ENCODE measurements around the gene CDC14A.

The CDC14A gene

DNA sequence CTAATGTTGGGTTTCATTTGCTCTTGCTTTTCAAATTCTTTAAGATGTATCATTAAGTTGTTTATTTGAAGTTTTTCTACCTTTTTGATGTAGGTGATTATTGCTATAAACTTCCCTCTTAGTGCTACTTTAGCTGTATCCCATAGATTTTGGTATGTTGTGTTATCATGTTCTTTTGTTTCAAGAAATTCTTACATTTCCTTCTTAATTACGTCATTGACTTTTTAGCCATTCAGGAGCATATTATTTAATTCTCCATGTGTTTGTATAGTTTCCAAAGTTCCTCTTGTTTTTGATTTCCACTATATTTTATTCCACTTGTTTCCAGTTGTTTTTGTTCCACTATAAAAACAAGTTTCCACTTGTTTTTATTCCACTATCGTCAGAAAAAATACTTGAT, 200.6 kb downstream of the CDC14A start:
- Histone ChIP-seq H3K27me3 (ENCODE audit: insufficient read depth, low read depth) (no peaks in the 10 kb centered on the region), H3K36me3 (ENCODE audit: insufficient read depth) (no peaks in the 10 kb centered on the region), H3K4me3 (IDR thresholded peaks at IDR 0.05; ENCODE audit: insufficient read depth, low read depth, low read length) (no peak overlapping the region), H3K27ac (no peak overlapping the region), H4K20me1 (ENCODE audit: insufficient read depth) (no peaks in the 10 kb centered on the region), H3K4me2 (no peak overlapping the region), H2AFZ (ENCODE audit: low read depth) (no peak overlapping the region), H3K79me2 (ENCODE audit: insufficient read depth, low read depth) (no peaks in the 10 kb centered on the region), H3K9ac (no peak overlapping the region), H3K4me1 (ENCODE audit: low read depth, poor library complexity, severe bottlenecking) (no peaks in the 10 kb centered on the region)
- TF ChIP-seq, protein P1, sequence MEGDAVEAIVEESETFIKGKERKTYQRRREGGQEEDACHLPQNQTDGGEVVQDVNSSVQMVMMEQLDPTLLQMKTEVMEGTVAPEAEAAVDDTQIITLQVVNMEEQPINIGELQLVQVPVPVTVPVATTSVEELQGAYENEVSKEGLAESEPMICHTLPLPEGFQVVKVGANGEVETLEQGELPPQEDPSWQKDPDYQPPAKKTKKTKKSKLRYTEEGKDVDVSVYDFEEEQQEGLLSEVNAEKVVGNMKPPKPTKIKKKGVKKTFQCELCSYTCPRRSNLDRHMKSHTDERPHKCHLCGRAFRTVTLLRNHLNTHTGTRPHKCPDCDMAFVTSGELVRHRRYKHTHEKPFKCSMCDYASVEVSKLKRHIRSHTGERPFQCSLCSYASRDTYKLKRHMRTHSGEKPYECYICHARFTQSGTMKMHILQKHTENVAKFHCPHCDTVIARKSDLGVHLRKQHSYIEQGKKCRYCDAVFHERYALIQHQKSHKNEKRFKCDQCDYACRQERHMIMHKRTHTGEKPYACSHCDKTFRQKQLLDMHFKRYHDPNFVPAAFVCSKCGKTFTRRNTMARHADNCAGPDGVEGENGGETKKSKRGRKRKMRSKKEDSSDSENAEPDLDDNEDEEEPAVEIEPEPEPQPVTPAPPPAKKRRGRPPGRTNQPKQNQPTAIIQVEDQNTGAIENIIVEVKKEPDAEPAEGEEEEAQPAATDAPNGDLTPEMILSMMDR (conservative IDR thresholded peaks at IDR 0.05; ENCODE audit: low read depth, low read length), result no peak

DNA sequence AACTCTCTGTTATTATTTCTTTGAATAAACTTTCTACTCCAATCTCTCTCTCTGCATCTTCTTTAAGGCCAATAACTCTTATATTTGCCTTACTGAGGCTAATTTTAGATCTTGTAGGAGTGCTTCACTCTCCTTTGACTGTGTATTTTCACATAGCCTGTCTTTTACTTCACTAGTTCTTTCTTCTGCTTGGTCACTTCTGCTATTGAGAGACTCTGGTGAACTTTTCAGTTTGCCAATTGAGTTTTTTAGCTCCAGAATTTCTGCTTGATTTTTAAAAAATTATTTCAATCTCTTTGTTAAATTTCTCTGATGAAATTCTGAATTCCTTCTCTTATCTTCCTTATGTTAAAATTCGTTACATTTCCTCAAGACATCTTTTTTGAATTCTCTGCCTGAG, 203.9 kb downstream of the CDC14A start:
- no peak overlapping the region for H3K4me2 ChIP-seq
- H3K4me3 ChIP-seq (IDR thresholded peaks at IDR 0.05; ENCODE audit: insufficient read depth, low read depth, low read length), result no peak overlapping the region
- no peaks in the 10 kb centered on the region for H4K20me1 ChIP-seq (ENCODE audit: insufficient read depth)
- H3K27me3 ChIP-seq (ENCODE audit: insufficient read depth, low read depth), result no peaks in the 10 kb centered on the region
- H3K27ac ChIP-seq, result no peak overlapping the region
- H2AFZ ChIP-seq (ENCODE audit: low read depth), result no peak overlapping the region
- H3K9ac ChIP-seq, result no peak overlapping the region
- no peaks in the 10 kb centered on the region for H3K4me1 ChIP-seq (ENCODE audit: low read depth, poor library complexity, severe bottlenecking)
- TF ChIP-seq, protein P1 (conservative IDR thresholded peaks at IDR 0.05; ENCODE audit: low read depth, low read length), result no peak
- no peaks in the 10 kb centered on the region for H3K79me2 ChIP-seq (ENCODE audit: insufficient read depth, low read depth)
- H3K36me3 ChIP-seq (ENCODE audit: insufficient read depth), result no peaks in the 10 kb centered on the region

GRCh38 chr1:100556925-100557605, 204.8 kb downstream of the CDC14A start:
- TF ChIP-seq, protein P1 (conservative IDR thresholded peaks at IDR 0.05; ENCODE audit: low read depth, low read length), result no peak
- H3K79me2 ChIP-seq (ENCODE audit: insufficient read depth, low read depth), result no peaks in the 10 kb centered on the region
- no peak overlapping the region for H3K4me3 ChIP-seq (IDR thresholded peaks at IDR 0.05; ENCODE audit: insufficient read depth, low read depth, low read length)
- no peak overlapping the region for H3K27ac ChIP-seq
- no peaks in the 10 kb centered on the region for H4K20me1 ChIP-seq (ENCODE audit: insufficient read depth)
- H3K27me3 ChIP-seq (ENCODE audit: insufficient read depth, low read depth), result no peaks in the 10 kb centered on the region
- H2AFZ ChIP-seq (ENCODE audit: low read depth), result no peak overlapping the region
- no peaks in the 10 kb centered on the region for H3K4me1 ChIP-seq (ENCODE audit: low read depth, poor library complexity, severe bottlenecking)
- no peak overlapping the region for H3K4me2 ChIP-seq
- H3K36me3 ChIP-seq (ENCODE audit: insufficient read depth), result no peaks in the 10 kb centered on the region
- no peak overlapping the region for H3K9ac ChIP-seq

DNA sequence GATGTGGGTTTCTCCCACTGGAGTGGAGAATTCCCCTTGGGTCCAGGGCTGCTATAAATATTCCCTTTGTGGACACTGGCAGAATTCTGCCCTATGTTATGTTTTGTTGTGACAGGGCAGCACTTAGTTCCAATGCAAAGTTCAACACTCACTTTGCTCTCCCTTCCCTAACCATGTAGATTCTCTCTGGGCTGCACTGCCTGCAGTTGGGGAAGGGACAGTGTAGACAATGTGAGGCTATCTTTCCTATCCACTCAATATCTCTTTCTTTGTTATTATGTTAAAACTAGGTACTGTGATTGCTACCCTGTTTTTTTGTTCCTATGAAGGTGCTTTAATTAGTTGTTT, 205.3 kb downstream of the CDC14A start:
- Histone ChIP-seq H3K27ac (no peak overlapping the region), H3K4me2 (no peak overlapping the region), H3K36me3 (ENCODE audit: insufficient read depth) (no peaks in the 10 kb centered on the region), H3K9ac (no peak overlapping the region), H3K4me3 (IDR thresholded peaks at IDR 0.05; ENCODE audit: insufficient read depth, low read depth, low read length) (no peak overlapping the region), H3K27me3 (ENCODE audit: insufficient read depth, low read depth) (no peaks in the 10 kb centered on the region), H4K20me1 (ENCODE audit: insufficient read depth) (no peaks in the 10 kb centered on the region), H2AFZ (ENCODE audit: low read depth) (no peak overlapping the region), H3K79me2 (ENCODE audit: insufficient read depth, low read depth) (no peaks in the 10 kb centered on the region), H3K4me1 (ENCODE audit: low read depth, poor library complexity, severe bottlenecking) (no peaks in the 10 kb centered on the region)
- TF ChIP-seq, protein P1 (conservative IDR thresholded peaks at IDR 0.05; ENCODE audit: low read depth, low read length), result no peak
